Esophagus muscularis mucosa (tissue), 4 donors: ENCODE results near the gene ZNF615.

ENCODE experiments used
- EP300 ChIP-seq: sonication (generic); formaldehyde crosslinking; IDR thresholded peaks from one replicate; pipeline ENCODE4 v1.6.1; 2017; ENCODE audit warnings: antibody characterized with exemption
- POLR2A ChIP-seq: fragments of 450-650 bp; IDR thresholded peaks from one replicate; pipeline ENCODE4 v1.6.1; 2017; ENCODE audit warnings: antibody characterized with exemption, moderate library complexity, mild to moderate bottlenecking, low read depth
- POLR2AphosphoS5 ChIP-seq, 2 donors: sonication (generic); formaldehyde crosslinking; IDR thresholded peaks; one replicate each; pipeline ENCODE4 v1.6.1; 2017; ENCODE audit warnings: antibody characterized with exemption in 2 of 2
- TF ChIP-seq, protein P1 (sequence below), 3 experiments: fragments of 200-600 bp in 2 of 3; fragments of 450-650 bp in 1 of 3; sonication (generic) in 2 of 3; IDR thresholded peaks; one replicate each; pipeline ENCODE4 v1.5.1; 2017 to 2019; ENCODE audit warnings: antibody characterized with exemption in 3 of 3, mild to moderate bottlenecking in 2 of 3, moderate library complexity in 1 of 3

GRCh38 chr19:52020506-52020905 lies 12.5 kb upstream of the ZNF615 start:
- TF ChIP-seq POLR2A = no peak
- TF ChIP-seq, protein P1, sequence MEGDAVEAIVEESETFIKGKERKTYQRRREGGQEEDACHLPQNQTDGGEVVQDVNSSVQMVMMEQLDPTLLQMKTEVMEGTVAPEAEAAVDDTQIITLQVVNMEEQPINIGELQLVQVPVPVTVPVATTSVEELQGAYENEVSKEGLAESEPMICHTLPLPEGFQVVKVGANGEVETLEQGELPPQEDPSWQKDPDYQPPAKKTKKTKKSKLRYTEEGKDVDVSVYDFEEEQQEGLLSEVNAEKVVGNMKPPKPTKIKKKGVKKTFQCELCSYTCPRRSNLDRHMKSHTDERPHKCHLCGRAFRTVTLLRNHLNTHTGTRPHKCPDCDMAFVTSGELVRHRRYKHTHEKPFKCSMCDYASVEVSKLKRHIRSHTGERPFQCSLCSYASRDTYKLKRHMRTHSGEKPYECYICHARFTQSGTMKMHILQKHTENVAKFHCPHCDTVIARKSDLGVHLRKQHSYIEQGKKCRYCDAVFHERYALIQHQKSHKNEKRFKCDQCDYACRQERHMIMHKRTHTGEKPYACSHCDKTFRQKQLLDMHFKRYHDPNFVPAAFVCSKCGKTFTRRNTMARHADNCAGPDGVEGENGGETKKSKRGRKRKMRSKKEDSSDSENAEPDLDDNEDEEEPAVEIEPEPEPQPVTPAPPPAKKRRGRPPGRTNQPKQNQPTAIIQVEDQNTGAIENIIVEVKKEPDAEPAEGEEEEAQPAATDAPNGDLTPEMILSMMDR (IDR thresholded peaks at IDR 0.05) = no peak
- TF ChIP-seq EP300 = no peak
- TF ChIP-seq POLR2AphosphoS5 (IDR thresholded peaks at IDR 0.05) = no peak
